ENCODE data around the gene SIRT3.
"Not testable (repeated sequence)": the region's sequence is repeated elsewhere in the genome, so short reads cannot be mapped to it uniquely, and the experiment has no call there.

SIRT3 gene

DNA sequence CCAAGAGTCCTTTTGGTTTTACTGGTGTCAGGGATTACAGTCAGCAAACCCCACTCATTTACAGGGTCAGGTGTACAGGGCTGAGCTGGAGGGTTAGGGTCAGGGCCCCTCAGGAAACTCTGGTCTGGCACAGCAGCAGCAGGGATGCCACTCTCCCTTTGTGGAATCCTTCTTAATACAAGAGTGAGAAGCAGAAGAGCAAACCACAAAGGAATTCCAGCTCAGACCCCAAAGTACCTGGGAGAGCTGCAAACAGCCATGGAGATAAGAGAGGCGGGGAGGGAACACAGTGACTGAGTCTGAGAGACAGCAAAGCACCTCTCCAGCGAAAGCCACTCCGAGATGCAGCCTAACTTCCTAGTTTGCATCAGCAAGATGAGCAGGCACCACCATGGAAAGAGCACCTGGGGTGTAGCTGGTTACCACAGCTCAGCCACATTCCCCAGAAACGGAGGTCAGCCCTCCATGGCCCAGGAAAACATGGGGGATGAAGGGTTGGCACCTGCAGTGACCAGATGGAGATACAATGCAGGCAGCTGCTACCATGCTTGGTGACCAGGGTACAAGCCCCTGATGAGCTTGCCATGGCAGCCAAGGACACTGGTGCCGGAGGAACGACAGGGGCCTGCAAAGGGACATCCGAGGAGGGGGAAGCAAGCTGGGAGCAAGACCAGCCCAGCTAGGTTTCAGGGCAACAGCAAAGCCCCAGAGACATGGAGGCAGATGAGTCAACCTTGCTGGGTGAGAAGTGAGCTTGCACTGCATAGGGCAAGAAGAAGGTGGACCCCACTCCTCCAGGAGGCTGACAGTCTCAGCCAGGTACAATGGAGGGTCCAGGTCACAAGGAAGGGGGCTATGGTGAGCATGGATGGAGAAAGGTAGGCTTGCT, 32.8 kb downstream of the SIRT3 start:
- DNase-seq (ENCODE audit: low read depth), result no peak

GRCh38 chr11:202490-202889, 33.7 kb downstream of the SIRT3 start:
- no peak for DNase-seq (ENCODE audit: low read depth)

GRCh38 chr11:201966-202365, 34.2 kb downstream of the SIRT3 start:
- no peak for DNase-seq (ENCODE audit: low read depth)

DNA sequence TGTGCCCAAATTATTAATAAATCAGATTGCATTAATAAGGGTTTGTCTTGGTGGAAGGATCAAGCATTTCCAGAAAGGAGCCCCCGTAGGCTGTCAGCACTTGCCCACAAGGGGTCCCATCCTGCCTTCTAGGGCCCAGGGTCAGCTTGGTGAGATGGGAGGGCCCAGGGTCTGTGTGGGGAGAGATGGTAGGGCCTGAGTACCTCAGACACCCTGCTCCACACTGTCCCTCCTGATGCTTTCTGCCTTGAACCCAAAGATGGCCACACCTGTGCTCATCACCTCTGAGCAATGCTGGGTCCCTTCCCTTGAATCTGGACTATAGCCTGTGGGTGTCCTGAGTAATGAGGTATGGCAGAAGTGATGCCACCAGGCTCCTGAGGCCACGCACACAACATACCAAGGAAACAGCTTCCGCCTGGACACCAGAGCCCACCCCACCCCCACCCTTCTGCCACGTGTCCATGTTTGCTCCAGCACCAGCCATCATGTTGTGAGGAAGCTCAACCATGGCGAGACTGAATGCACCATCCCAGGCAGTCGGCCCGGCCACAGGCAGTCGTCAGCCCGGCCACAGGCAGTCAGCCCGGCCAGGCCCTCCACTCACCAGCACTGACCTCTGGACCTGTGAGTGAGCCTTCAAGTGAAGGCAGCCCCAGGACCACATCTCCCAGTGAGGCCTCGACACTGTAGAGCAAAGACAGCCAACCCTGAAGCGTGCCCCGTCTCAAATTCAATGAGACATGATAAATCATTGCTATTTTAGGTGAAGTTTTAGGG, 35.7 kb downstream of the SIRT3 start:
- DNase-seq (ENCODE audit: low read depth), result no peak

DNA sequence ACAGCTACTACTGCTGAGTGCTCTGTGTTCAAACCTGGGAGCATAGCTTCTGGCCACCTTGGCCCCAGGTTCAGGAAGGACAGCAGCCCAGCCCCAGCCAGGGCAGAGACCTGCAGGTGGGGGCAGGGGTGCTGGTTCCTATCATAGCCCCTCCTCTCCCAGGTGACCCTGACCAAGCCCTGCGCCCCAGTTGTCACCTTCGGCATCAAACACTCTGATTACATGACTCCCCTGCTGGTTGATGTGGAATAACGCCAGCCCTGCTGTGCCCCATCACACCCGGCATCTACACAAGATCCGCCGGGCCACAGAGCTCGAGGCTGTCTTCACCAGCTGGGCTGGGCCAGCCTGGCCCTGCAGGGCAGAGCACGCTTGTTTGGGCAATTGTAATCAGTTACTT, 36.4 kb downstream of the SIRT3 start:
- DNase-seq (ENCODE audit: low read depth), result no peak

- DNase-seq (ENCODE audit: low read depth), result no peak
Observed at GRCh38 chr11:199004-199581, 37.0 kb downstream of the SIRT3 start.

DNA sequence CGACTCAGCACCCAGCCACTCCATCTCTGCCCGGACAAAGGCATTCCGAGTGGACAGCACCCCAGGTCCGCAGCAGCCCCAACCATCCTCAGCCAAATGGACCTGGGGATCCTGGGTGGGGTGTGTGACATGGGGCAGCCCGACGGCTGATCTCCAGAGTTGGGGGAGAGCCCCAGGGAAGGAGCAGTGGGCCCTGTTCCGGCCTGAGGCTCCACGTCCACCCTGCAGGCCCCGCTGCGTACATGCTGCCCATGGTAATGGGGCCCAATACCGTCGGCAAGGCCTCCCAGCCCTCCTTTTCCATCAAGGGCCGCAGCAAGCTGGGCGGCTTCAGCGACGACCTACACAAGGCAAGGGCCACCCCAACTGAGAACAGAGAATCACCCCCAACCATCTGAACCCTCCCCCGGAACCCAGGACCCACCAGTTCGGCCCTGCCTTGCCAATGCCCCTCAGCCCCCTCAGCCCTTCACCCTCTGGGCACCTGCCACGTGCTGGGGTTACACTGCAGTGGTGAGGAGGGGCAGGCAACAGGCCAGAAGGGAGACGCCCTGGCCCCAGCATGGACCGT, 37.8 kb downstream of the SIRT3 start:
- no peak for DNase-seq (ENCODE audit: low read depth)

DNA sequence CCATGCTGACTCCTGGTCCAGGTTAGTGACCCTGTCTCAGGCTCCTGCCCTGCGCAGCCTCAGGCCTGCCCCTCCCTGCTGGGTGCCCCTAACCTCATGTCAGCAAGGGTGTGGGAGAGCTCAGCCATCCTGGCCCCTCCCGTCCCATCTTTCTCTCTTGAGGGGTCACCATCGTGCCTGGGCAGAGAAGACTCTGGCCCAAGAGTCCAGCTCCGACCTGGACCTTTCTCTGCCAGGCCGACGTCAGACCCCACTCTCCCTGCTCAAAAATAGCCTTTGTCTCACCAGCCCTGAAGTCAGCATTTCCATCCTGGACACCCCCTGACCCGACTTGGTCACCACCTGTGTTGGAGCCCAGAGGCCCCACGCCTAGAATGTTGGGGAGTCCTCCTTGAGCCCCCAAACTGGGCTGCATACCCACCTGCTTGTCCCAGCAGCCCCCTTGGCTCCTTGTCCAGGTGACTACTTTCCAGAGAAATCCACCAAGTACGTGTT, 38.4 kb downstream of the SIRT3 start:
- DNase-seq (ENCODE audit: low read depth), result no peak

- DNase-seq (ENCODE audit: low read depth), result no peak
Observed at GRCh38 chr11:196786-197731, 39.1 kb downstream of the SIRT3 start.

DNA sequence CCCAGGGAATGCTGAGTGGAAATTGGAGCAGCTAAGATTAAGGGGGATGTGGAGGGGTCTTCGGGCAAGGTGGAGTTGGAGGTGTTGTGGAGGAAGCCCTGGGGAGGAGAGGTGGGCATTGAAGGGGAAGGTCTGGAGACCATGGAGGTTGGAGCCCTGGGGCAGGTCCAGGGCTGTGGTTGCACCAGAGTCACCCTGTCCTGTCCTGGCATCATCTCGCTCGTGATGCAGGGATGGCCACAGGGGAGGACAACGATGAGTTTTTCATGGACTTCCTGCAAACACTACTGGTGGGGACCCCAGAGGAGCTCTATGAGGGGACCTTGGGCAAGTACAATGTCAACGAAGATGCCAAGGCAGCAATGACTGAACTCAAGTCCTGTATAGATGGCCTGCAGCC, 42.7 kb downstream of the SIRT3 start:
- DNase-seq (ENCODE audit: low read depth), result not testable (repeated sequence)

DNA sequence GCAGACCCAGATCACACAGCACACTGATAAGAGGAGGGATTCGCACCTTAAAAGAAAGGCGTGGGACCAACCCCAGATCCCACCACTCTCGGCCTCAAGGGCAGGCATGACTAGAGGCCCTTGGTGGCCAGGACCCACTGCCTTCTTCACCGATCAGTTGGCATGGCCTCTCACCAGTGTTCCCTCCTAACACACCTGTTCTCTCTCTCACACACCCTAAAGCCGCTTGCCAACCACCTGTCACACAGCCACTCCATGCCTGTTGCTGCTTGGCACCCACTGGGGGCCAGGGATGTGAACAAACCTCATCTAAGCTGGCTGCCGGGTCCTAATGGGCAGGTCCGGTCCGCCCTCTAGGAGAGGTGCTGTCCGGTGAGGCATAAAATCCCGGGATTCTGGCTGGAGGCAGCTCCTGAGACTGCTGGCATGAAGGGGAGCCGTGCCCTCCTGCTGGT, 43.4 kb downstream of the SIRT3 start, which contains the start of gene SCGB1C1:
SCGB1C1 (plus strand) TSS at position 405 of the 455 bp plus-strand sequence; CDS start at position 427, 22 bp downstream.
- not testable (repeated sequence) for DNase-seq (ENCODE audit: low read depth)

DNA sequence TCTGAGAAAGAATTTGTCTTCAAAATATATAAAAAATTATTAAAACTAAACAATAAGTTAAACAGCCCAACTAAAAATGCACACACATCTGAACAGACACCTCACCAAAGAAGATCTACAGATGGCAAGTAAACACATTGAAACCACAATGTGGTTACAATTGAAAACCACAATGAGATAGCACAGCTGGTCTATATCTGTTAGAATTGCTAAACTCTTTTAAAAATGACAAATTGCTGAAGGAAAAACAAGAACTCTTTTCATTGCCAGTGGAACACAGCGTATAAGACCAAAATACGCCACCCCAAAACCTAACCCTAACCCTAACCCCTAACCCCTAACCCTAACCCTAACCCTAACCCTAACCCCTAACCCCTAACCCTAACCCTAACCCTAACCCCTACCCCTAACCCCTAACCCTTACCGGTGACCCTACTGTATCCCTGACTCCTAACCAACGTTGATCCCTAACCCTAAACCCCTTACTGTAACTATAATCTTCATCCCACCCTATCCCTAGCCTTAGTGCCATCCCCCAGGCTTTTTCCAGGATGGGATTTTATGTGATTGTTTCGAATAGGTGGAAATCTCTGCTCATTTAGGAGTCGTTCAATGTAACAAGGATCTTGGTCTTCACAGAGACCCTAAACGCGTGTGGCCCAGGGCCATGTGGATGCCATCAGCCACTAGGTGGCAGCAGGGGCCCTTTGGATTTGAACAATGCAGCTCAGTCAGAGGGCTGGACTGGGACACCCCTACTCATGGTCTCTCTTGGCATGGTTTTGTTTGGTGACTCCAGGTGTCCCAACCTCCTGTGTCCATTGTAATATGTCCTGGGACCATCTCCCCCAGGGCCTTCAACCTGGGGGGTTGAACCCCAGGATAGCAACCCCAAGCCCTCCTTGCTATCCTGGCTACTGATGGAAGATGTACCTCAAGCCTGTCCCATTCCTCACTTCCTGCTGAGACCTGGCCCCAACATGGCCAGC, 44.4 kb downstream of the SIRT3 start:
- DNase-seq (ENCODE audit: low read depth), result not testable (repeated sequence)

DNA sequence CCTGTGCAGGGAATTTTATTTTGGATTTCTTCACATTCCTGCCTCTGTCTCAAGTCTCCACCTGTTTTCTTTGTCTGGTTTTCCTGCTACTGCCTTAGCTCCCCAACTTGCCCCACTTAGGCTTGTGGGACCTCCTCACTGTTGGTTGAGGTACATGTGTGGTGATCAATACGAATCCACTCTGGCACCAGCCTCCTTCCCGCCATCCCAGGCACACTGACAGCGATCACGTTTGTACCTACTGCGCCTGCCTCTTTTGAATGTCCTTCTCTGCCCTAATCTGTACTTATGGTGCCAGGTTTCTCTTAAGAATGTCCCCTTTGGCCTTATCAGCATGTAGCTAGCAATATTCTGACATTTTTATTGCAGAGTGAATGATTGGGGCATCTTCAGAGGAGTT, 45.6 kb downstream of the SIRT3 start:
- not testable (repeated sequence) for DNase-seq (ENCODE audit: low read depth)

DNA sequence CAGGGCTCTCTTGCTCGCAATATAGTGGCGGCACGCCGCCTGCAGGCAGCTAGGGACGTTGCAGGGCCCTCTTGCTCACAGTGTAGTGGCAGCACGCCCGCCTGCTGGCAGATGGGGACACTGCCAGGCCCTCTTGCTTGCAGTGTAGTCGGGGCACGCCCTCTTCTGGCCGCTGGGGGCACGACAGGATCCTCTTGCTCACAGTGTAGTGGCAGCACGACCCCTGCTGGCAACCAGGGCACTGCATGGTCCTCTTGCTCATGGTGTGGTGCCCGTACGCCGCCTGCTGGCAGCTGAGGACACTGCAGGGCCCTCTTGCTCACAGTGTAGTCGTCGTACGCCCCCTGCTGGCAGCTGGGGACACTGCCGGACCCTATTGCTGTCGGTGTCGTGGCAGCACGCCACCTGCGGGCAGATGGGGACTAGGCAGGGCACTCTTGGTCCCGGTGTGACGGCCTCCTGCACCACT, 46.3 kb downstream of the SIRT3 start:
- not testable (repeated sequence) for DNase-seq (ENCODE audit: low read depth)

- DNase-seq (ENCODE audit: low read depth), result not testable (repeated sequence)
Observed at GRCh38 chr11:189200-189783, 46.9 kb downstream of the SIRT3 start.

DNA sequence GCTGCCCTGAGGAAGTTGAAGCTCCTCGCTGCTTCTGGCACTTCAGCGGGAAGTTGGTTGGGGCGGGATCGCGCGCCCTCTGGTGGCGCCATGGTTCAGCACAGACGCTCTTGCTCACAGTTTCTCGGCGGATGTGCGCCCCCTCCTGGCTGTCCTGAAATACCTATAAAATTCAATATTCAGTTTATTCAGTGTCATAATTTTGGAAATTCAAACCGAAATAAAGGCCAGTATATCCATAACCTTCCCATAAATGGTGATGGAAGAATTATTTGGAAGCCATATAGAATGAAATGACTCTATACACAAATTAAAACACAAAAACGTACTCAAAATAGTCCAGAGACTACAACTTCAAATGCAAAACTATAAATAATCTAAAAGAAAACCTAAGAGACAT, 55.9 kb downstream of the SIRT3 start:
- not testable (repeated sequence) for DNase-seq (ENCODE audit: low read depth)
